ENCODE measurements around the gene SNPH.

SNPH gene

GRCh38 chr20:1265226-1265915 is 723 bp upstream of the SNPH start:
- no peak for DNase-seq

DNA sequence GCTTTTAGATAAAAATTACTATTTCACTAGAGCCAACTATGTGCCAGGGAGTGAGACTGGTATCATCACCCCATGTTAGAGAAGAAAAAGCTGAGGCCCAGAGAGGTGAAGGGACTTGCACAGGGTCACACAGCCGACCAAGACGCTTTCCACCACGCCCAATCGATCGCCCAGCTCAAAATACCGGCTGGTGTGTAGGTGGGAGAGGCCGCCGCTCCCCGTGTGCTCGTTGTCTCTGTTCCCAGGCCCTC is 253 bp upstream of the SNPH start:
- DNase-seq = no peak

DNA sequence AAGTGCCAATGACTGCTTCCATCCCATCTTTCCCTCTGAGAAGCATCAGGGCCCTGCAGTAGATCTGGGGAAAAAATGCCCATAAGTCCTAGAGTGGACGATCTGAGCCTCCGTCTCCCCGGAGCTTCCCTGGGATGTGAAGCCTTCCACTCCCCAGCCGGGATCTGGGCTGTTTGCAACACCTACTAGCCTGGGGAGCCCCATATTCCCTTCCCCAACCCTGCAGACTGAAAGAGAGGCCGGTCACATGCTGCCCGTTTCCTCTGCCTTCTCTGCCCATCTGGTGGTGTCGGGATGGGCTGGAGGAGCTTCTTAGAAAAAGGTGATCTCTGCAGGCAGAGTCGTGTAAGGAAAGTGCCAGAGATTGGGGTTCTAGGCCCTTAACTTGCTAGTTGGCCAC is 1.1 kb downstream of the SNPH start:
- no peak for DNase-seq

DNA sequence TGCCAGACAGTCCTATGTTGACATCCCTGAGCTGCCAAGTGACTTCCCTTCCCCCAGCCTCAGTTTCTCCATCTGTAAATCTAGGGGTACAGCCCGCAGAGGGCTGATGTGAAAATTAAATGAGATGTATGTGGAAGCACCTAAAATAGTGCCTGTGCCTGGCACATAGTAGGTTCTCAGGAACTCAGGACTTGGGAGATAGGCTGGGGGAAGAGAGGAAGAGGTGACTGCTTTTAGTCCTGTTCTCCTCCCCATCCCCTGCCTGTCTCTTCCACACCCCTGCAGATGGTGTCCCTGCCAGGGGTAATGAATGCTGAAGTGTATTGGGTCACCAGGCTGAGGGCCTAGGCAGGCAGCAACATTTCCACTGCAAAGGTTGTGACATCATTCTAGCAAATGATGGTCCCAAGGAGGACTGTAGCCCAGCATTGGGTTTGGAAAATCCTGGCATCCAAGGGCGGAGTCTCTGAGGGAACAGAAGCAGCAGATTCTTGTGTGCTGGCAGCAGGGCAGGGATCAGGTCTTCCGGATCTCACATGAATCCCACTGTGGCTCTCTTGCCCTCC is 1.8 kb downstream of the SNPH start:
- DNase-seq = no peak

DNA sequence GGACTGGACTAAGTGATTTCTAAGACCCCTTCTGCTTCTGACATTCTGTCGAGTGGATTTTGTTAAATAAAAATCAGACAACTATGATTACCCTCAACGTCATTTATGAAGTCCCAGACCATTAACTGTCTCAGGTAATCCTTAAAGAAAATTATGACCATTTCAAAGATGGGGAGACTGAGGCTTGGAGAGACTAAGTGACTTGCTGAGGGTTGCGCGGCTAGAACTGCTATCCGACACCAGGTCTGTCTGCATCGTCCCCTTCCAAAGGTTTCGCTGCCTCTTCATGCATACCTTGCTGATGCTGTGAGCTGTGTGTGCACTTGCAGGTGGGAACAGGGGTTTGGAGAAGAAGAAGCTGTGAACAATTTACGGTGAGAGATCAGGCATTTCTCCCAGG is 3.1 kb downstream of the SNPH start:
- DNase-seq = no peak

- no peak for DNase-seq
Observed at GRCh38 chr20:1269850-1270249, 3.8 kb downstream of the SNPH start.

GRCh38 chr20:1272368-1273100 is 6.4 kb downstream of the SNPH start:
- no peak for DNase-seq

GRCh38 chr20:1273366-1273765 is 7.3 kb downstream of the SNPH start:
- no peak for DNase-seq

GRCh38 chr20:1274485-1275311 is 8.6 kb downstream of the SNPH start:
- DNase-seq = no peak

GRCh38 chr20:1275919-1276318 is 9.8 kb downstream of the SNPH start:
- no peak for DNase-seq

- no peak for DNase-seq
Observed at GRCh38 chr20:1277529-1278322, 11.6 kb downstream of the SNPH start.

- no peak for DNase-seq
Observed at GRCh38 chr20:1278993-1279392, 12.9 kb downstream of the SNPH start.

- DNase-seq = no peak
Observed at GRCh38 chr20:1280195-1281102, 14.4 kb downstream of the SNPH start.

DNA sequence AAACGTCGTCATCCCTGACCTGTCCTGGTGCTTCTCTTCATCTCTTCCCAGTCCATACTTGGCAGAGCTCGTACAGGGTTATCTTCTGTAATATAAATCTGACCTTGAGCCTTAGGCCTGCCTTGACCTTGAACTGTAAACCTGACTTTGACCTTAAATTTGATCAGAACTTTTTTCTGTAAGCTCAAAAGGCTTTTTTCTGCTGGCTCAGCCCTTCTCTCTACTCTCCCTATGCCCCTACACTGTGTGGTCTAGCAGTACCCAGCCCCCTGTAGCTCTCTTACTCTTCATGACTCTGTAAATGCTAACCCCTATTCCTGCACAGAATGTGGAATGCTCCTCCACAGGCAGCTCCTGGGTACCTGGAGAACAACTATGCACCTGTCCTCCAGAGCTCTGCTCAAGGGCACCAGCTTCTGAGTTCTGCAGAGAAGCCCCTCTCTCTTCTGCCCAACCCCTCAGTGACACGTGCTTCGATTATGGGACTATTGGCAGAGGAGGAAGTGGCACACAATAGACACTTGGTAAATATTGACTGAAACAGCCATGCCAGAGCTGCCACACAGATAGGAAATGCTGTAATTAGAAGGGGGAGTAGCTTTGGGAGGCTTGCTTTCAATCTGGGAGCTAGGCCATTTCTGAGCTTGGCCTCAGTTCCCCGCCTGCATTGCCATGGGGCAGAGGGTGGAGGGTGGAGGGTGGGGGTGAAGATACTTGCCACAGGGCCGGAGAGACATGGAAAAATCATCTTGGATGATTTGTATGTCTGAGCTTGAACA is 15.4 kb downstream of the SNPH start:
- DNase-seq = no peak

- no peak for DNase-seq
Observed at GRCh38 chr20:1282966-1283365, 16.9 kb downstream of the SNPH start.

DNA sequence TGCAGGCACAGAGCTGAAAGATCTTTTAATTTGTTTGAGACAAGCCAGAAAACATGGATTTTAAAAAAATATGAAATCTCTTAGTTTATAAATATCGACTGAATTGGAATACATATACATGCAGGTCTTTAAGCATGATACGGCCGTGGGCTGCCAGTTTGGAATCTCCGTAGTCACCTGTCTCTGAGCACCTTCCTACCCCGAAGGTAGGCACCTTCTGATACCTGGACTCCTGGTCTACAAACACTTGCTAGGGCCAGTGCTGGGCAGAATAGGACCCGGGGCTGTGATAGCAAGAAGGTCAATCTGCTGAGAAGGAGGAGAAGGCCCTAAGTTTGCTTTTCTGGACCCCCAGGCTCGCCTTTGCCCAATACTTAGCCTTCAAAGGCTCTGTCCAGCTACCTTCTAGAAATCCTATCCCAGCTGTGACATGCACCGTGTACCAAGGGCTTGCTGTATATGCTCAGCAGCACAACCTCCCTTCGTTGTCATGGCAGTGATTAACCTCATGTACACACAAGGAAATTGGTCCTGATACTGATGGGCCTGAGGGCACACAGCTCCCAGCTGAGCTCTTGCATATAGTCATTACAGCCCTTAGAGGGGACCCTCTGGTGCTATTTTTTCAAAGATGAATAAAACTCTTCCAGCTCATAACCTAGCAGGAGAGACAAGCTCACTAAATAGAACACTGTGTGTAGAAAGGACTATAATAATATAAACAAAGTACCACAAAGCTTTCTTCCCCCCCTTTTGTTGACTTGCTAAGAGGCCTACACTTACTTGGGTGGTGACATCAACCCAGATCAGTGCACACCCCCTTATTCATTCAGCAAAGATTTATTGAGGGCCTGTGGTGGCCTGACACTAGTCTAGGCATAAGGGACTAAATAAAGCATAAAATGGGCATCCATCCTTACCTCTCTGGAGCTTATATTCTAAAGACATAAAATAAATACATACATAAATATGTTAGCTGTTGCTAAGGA is 17.7 kb downstream of the SNPH start:
- no peak for DNase-seq

DNA sequence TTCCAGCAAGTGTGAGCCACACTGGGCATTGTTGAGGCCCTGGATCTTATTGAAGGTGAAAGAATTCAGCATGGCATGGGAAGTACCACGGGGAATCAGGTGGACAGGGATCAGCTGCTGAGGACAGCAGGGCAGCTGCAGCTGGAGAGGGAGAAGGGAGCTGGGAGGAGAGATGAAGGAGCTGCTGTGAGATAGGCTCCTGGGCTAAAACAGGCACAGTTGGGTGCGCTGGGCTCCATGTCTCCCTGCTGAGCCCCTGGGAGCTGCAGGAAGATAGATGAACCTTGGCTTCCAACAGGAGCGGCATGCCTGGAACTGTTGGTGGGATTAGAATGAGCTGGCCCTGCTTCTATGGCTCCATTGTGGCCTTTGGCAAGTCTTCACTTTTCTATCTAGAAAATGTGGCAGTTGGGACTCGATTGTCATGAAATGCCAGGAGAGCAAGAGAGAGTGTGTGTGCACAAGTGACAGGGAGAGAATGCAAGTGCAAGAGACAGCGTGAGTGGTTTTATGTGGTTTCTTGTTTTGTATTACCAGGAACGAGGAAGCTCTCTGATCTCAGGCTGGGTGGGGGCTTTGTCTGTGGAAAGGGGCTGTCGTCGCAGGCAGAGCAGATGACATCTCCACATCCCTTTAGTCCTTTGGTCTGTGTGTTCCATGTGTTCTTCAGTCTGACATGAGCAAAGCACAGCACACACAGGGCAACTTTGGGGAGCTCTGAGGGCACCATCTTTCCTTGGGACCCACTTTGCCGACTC is 20.4 kb downstream of the SNPH start:
- no peak for DNase-seq

DNA sequence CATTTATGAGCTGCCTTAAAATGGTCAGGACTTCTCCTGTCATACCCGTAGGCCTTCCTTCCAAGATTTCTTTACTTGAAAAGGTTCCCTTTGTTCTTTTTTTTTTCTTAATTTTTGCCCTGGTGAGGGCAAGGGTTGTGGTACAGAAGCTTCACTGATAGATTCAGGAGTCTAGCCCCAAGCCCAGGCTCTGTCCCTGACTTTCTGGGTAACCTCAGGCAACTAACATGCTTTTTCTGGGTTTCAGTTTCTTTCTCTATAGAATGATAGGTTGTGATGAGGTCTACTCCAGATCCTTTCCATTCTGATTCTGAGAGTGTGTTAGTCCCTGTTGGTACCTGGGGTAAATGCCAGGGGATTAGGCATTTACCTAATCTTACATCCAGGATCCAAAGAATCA is 21.2 kb downstream of the SNPH start:
- no peak for DNase-seq
